SK-N-SH treated with all-trans-retinoic acid at 6 μM for 48 hours (cell line): ENCODE measurements around the gene ARL11.

Experiments used
- ATAC-seq: fragments of 200-7000 bp; cut with Tn5 transposase; 3 replicates; pipeline ENCODE4 v1.9.1; 2020; ENCODE audit warnings: mild to moderate bottlenecking, moderate library complexity
- ARNTL ChIP-seq: fragments of 450-650 bp; formaldehyde crosslinking; IDR thresholded peaks from 2 replicates; pipeline ENCODE4 v1.5.0; 2020; ENCODE audit warnings: low read depth, mild to moderate bottlenecking, moderate library complexity, borderline replicate concordance
- BACH2 ChIP-seq: fragments of 250-450 bp; sonication (Bioruptor Pico); IDR thresholded peaks from 2 replicates; pipeline ENCODE4 v1.9.0; 2021; ENCODE audit warnings: mild to moderate bottlenecking, borderline replicate concordance
- CSDC2 ChIP-seq: fragments of 250-450 bp; sonication (Bioruptor Pico); IDR thresholded peaks from 2 replicates; pipeline ENCODE4 v1.5.0; 2020; ENCODE audit warnings: mild to moderate bottlenecking, moderate library complexity
- ESRRG ChIP-seq: fragments of 250-450 bp; sonication (Bioruptor Pico); IDR thresholded peaks from 2 replicates; pipeline ENCODE4 v1.6.1; 2021; ENCODE audit warnings: mild to moderate bottlenecking
- GLIS3 ChIP-seq: fragments of 250-450 bp; sonication (Bioruptor Pico); IDR thresholded peaks from 2 replicates; pipeline ENCODE4 v1.5.0; 2020; ENCODE audit warnings: mild to moderate bottlenecking, moderate library complexity
- ISL1 ChIP-seq: fragments of 250-450 bp; sonication (Bioruptor Pico); IDR thresholded peaks from 2 replicates; pipeline ENCODE4 v2.1.2; 2022; ENCODE audit warnings: mild to moderate bottlenecking, moderate library complexity
- OSR1 ChIP-seq: fragments of 250-450 bp; sonication (Bioruptor Pico); IDR thresholded peaks from 2 replicates; pipeline ENCODE4 v1.8.0; 2022; ENCODE audit warnings: moderate library complexity, mild to moderate bottlenecking, inconsistent platforms
- PPARA ChIP-seq: fragments of 250-450 bp; sonication (Bioruptor Pico); IDR thresholded peaks from 2 replicates; pipeline ENCODE4 v1.5.0; 2020; ENCODE audit warnings: mild to moderate bottlenecking, borderline replicate concordance
- RARB ChIP-seq: fragments of 250-450 bp; sonication (Bioruptor Pico); IDR thresholded peaks from 2 replicates; pipeline ENCODE4 v1.8.0; 2021; ENCODE audit warnings: mild to moderate bottlenecking, moderate library complexity
- SNAI2 ChIP-seq: fragments of 250-450 bp; sonication (Bioruptor Pico); IDR thresholded peaks from 2 replicates; pipeline ENCODE4 v1.5.0; 2020; ENCODE audit warnings: mild to moderate bottlenecking, moderate library complexity
- TCF4 ChIP-seq: fragments of 250-450 bp; sonication (Bioruptor Pico); IDR thresholded peaks from 2 replicates; pipeline ENCODE4 v1.8.0; 2021; ENCODE audit warnings: mild to moderate bottlenecking, moderate library complexity, borderline replicate concordance
- ZC3H10 ChIP-seq: fragments of 250-450 bp; sonication (Bioruptor Pico); IDR thresholded peaks from 2 replicates; pipeline ENCODE4 v1.5.1; 2021; ENCODE audit warnings: mild to moderate bottlenecking, moderate library complexity
- ZFP30 ChIP-seq: fragments of 450-650 bp; formaldehyde crosslinking; IDR thresholded peaks from 2 replicates; pipeline ENCODE4 v1.5.0; 2022; ENCODE audit warnings: mild to moderate bottlenecking, moderate library complexity
- ZNF565 ChIP-seq: fragments of 450-650 bp; formaldehyde crosslinking; conservative IDR thresholded peaks from 2 replicates; pipeline ENCODE4 v1.5.0; 2020; ENCODE audit warnings: low read depth, mild to moderate bottlenecking, moderate library complexity
- ZNF70 ChIP-seq: fragments of 450-650 bp; formaldehyde crosslinking; IDR thresholded peaks from 2 replicates; pipeline ENCODE4 v1.5.0; 2020; ENCODE audit warnings: mild to moderate bottlenecking, moderate library complexity
- TF ChIP-seq, protein P1 (sequence below): fragments of 250-450 bp; sonication (Bioruptor Pico); IDR thresholded peaks from 2 replicates; pipeline ENCODE4 v1.8.0; 2020; ENCODE audit warnings: mild to moderate bottlenecking, moderate library complexity, borderline replicate concordance
- TF ChIP-seq, protein P2 (sequence below): fragments of 250-450 bp; sonication (Bioruptor Pico); IDR thresholded peaks from 2 replicates; pipeline ENCODE4 v1.8.0; 2021; ENCODE audit warnings: low read depth, mild to moderate bottlenecking, moderate library complexity, borderline replicate concordance
- TF ChIP-seq, protein P3 (sequence below): fragments of 250-450 bp; sonication (Bioruptor Pico); IDR thresholded peaks from 2 replicates; pipeline ENCODE4 v1.5.1; 2021; ENCODE audit warnings: mild to moderate bottlenecking, moderate library complexity
- TF ChIP-seq, protein P4 (sequence below): fragments of 250-450 bp; sonication (Bioruptor Pico); IDR thresholded peaks from 2 replicates; pipeline ENCODE4 v1.5.0; 2020; ENCODE audit warnings: mild to moderate bottlenecking, moderate library complexity
- TF ChIP-seq, protein P5 (sequence below): fragments of 250-450 bp; sonication (Bioruptor Pico); IDR thresholded peaks from 2 replicates; pipeline ENCODE4 v1.5.1; 2020; ENCODE audit warnings: low read depth, mild to moderate bottlenecking, moderate library complexity

The ARL11 gene

DNA sequence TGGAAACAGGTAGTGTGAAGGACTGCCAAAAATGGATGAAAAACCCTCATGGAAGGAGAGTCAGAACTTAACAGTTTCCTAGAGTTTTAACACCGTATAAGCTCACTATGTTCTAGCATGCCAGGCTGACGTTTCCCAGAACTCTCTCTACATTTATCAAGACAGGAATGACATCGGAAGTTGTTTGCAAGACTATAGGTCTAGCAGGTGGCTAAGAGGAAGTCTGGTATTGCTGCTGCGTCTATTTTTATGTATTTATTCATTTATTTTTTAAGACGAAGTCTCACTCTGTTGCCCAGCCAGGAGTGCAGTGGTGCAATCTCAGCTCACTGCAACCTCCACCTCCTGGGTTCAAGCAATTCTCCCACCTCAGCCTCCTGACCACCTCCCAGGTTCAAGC, 20.5 kb upstream of the ARL11 start:
- ATAC-seq, result no peak
- TF ChIP-seq TCF4 (CRISPR knock-in tag) (no peak), ZFP30 (CRISPR knock-in tag) (no peak), PPARA (CRISPR knock-in tag) (no peak), ISL1 (CRISPR knock-in tag) (no peak), ZNF70 (no peak), RARB (CRISPR knock-in tag) (no peak), CSDC2 (CRISPR knock-in tag) (no peak), OSR1 (no peak), ESRRG (no peak), ZNF565 (no peak), BACH2 (no peak), ZC3H10 (CRISPR knock-in tag) (no peak), SNAI2 (CRISPR knock-in tag) (no peak), GLIS3 (CRISPR knock-in tag) (no peak)
- TF ChIP-seq, protein P1, sequence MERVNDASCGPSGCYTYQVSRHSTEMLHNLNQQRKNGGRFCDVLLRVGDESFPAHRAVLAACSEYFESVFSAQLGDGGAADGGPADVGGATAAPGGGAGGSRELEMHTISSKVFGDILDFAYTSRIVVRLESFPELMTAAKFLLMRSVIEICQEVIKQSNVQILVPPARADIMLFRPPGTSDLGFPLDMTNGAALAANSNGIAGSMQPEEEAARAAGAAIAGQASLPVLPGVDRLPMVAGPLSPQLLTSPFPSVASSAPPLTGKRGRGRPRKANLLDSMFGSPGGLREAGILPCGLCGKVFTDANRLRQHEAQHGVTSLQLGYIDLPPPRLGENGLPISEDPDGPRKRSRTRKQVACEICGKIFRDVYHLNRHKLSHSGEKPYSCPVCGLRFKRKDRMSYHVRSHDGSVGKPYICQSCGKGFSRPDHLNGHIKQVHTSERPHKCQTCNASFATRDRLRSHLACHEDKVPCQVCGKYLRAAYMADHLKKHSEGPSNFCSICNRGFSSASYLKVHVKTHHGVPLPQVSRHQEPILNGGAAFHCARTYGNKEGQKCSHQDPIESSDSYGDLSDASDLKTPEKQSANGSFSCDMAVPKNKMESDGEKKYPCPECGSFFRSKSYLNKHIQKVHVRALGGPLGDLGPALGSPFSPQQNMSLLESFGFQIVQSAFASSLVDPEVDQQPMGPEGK (CRISPR knock-in tag), result no peak
- TF ChIP-seq, protein P2, sequence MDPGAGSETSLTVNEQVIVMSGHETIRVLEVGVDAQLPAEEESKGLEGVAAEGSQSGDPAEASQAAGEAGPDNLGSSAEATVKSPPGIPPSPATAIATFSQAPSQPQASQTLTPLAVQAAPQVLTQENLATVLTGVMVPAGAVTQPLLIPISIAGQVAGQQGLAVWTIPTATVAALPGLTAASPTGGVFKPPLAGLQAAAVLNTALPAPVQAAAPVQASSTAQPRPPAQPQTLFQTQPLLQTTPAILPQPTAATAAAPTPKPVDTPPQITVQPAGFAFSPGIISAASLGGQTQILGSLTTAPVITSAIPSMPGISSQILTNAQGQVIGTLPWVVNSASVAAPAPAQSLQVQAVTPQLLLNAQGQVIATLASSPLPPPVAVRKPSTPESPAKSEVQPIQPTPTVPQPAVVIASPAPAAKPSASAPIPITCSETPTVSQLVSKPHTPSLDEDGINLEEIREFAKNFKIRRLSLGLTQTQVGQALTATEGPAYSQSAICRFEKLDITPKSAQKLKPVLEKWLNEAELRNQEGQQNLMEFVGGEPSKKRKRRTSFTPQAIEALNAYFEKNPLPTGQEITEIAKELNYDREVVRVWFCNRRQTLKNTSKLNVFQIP (CRISPR knock-in tag), result no peak
- TF ChIP-seq, protein P3, sequence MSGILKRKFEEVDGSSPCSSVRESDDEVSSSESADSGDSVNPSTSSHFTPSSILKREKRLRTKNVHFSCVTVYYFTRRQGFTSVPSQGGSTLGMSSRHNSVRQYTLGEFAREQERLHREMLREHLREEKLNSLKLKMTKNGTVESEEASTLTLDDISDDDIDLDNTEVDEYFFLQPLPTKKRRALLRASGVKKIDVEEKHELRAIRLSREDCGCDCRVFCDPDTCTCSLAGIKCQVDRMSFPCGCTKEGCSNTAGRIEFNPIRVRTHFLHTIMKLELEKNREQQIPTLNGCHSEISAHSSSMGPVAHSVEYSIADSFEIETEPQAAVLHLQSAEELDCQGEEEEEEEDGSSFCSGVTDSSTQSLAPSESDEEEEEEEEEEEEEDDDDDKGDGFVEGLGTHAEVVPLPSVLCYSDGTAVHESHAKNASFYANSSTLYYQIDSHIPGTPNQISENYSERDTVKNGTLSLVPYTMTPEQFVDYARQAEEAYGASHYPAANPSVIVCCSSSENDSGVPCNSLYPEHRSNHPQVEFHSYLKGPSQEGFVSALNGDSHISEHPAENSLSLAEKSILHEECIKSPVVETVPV (CRISPR knock-in tag), result no peak
- TF ChIP-seq, protein P4, sequence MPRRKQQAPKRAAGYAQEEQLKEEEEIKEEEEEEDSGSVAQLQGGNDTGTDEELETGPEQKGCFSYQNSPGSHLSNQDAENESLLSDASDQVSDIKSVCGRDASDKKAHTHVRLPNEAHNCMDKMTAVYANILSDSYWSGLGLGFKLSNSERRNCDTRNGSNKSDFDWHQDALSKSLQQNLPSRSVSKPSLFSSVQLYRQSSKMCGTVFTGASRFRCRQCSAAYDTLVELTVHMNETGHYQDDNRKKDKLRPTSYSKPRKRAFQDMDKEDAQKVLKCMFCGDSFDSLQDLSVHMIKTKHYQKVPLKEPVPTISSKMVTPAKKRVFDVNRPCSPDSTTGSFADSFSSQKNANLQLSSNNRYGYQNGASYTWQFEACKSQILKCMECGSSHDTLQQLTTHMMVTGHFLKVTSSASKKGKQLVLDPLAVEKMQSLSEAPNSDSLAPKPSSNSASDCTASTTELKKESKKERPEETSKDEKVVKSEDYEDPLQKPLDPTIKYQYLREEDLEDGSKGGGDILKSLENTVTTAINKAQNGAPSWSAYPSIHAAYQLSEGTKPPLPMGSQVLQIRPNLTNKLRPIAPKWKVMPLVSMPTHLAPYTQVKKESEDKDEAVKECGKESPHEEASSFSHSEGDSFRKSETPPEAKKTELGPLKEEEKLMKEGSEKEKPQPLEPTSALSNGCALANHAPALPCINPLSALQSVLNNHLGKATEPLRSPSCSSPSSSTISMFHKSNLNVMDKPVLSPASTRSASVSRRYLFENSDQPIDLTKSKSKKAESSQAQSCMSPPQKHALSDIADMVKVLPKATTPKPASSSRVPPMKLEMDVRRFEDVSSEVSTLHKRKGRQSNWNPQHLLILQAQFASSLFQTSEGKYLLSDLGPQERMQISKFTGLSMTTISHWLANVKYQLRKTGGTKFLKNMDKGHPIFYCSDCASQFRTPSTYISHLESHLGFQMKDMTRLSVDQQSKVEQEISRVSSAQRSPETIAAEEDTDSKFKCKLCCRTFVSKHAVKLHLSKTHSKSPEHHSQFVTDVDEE (CRISPR knock-in tag), result no peak

DNA sequence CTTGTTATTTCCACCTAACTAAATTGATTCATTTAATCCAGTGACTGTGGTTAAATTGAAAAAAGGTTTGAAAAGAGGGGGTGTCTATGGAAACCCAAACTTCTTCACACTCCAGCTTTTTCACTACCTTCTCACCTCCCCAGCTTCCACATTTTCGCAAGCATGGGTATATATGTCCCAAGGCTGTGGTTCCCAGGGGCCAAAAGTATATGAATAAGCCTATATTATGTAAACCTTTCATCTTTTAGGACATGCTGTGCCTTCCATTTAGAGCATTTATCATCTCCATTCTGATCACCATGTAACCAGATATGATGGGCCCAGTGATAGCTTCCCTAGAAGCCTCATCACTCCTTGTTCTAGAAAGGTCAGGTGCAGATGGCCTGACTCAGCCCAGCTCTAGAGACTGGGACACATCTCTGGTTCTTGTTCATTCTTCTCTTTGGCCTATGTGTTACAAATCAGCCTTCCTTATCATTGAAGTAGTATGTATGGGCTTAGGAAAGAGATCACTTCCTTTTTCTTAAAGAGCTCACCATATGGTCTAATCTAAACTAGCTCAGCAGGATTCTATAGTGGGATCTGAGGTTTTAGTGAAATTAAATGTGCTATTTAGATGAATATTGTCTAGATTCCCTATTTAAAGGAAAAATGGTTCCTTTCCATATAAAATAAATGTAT, 19.5 kb upstream of the ARL11 start:
- ATAC-seq, result no peak
- TF ChIP-seq PPARA (CRISPR knock-in tag), result no peak
- no peak for TF ChIP-seq ARNTL (CRISPR knock-in tag)
- TF ChIP-seq BACH2, result no peak
- TF ChIP-seq, protein P1 (CRISPR knock-in tag), result no peak
- no peak for TF ChIP-seq OSR1
- TF ChIP-seq CSDC2 (CRISPR knock-in tag), result no peak
- TF ChIP-seq, protein P2 (CRISPR knock-in tag), result no peak
- TF ChIP-seq TCF4 (CRISPR knock-in tag), result no peak
- TF ChIP-seq ZNF565, result no peak
- no peak for TF ChIP-seq ISL1 (CRISPR knock-in tag)
- TF ChIP-seq ZFP30 (CRISPR knock-in tag), result no peak
- TF ChIP-seq, protein P5, sequence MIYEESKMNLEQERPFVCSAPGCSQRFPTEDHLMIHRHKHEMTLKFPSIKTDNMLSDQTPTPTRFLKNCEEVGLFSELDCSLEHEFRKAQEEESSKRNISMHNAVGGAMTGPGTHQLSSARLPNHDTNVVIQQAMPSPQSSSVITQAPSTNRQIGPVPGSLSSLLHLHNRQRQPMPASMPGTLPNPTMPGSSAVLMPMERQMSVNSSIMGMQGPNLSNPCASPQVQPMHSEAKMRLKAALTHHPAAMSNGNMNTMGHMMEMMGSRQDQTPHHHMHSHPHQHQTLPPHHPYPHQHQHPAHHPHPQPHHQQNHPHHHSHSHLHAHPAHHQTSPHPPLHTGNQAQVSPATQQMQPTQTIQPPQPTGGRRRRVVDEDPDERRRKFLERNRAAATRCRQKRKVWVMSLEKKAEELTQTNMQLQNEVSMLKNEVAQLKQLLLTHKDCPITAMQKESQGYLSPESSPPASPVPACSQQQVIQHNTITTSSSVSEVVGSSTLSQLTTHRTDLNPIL (CRISPR knock-in tag), result no peak
- TF ChIP-seq RARB (CRISPR knock-in tag), result no peak
- no peak for TF ChIP-seq SNAI2 (CRISPR knock-in tag)
